ENCODE results near the gene FGF8.

DNA sequence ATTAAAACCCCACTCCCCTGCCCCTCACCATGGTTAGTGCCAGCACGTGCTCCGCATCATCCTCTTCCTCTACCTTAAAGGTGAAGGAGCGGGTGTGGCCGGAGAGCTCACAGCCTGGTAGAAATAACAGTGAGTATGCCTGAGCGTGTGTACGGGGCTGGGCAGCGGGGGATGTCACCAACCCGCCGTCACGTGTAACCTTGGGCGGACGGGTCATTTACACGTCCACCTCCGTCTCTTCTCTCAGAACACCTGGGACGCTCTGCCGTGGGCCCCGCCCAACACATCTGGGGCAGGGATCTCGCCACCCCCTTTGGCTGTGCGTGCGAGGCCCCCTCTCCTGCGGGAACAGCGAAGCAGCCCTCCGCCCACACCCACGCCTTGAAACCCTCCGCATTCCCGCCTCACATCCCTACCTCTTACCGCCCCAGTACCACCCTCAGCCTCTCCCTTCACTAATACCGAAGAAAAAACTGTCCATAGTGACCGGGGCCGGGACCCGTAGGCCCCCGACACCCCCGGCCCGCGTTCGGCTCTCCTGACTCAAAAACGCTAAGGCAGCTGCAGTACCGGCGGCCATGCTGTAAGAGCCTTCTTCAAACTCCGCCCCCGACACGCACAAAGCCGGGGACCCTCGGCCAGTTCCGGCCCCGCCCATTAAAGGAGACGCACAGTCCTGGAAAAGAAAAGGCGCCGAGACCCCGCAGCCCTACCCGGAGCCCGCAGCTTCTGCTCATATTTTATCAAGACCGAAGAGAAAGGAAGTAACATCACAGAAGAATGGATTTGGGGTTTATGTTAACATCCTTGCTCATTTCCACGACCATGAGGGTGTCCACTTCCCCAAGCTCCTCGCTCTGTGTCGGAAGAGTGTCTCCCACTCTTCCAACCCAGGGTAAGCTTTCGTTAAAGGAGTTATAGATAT, 7.2 kb upstream of the FGF8 start, which contains the start of gene NPM3:
- TF ChIP-seq, protein P1, sequence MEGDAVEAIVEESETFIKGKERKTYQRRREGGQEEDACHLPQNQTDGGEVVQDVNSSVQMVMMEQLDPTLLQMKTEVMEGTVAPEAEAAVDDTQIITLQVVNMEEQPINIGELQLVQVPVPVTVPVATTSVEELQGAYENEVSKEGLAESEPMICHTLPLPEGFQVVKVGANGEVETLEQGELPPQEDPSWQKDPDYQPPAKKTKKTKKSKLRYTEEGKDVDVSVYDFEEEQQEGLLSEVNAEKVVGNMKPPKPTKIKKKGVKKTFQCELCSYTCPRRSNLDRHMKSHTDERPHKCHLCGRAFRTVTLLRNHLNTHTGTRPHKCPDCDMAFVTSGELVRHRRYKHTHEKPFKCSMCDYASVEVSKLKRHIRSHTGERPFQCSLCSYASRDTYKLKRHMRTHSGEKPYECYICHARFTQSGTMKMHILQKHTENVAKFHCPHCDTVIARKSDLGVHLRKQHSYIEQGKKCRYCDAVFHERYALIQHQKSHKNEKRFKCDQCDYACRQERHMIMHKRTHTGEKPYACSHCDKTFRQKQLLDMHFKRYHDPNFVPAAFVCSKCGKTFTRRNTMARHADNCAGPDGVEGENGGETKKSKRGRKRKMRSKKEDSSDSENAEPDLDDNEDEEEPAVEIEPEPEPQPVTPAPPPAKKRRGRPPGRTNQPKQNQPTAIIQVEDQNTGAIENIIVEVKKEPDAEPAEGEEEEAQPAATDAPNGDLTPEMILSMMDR (CRISPR knock-in tag; IDR thresholded peaks at IDR 0.05) = no peak
- TF ChIP-seq PRMT3 (CRISPR knock-in tag; IDR thresholded peaks at IDR 0.05; ENCODE audit: borderline replicate concordance, low read depth) (no peak), SAFB2 (CRISPR knock-in tag; IDR thresholded peaks at IDR 0.05; ENCODE audit: borderline replicate concordance, low read depth) (no peak), ZFP37 (CRISPR knock-in tag; IDR thresholded peaks at IDR 0.05; ENCODE audit: borderline replicate concordance) (no peak), NFE2L2 (IDR thresholded peaks at IDR 0.05; ENCODE audit: low read length) (no peak), CBFB (CRISPR knock-in tag; IDR thresholded peaks at IDR 0.05) (no peak), PBX3 (CRISPR knock-in tag; IDR thresholded peaks at IDR 0.05; ENCODE audit: borderline replicate concordance) (no peak), ZNF414 (CRISPR knock-in tag; IDR thresholded peaks at IDR 0.05) (peak; percentile 61; the same call in 1 of the 2 replicates), TCF7 (IDR thresholded peaks at IDR 0.05; ENCODE audit: low read depth) (no peak), SIX1 (CRISPR knock-in tag; IDR thresholded peaks at IDR 0.05; ENCODE audit: borderline replicate concordance) (no peak), NR2C2 (CRISPR knock-in tag; IDR thresholded peaks at IDR 0.05; ENCODE audit: borderline replicate concordance) (peak; percentile 17; the same call in 1 of the 2 replicates)
